Activated B cell treated with CpG ODN at 0.5 μM for 24 hours (primary cell): ENCODE measurements around the gene CEP104. TPM values are rescaled to one million over a fixed set of nuclear protein-coding genes. Genes with fewer than 3 reads are reported as not detected.

Experiments used
- ATAC-seq: fragments of 200-7000 bp; cut with Tn5 transposase; one replicate; pipeline ENCODE4 v1.10.0; 2021; ENCODE audit warnings: low read depth, mild to moderate bottlenecking, moderate library complexity
- CTCF ChIA-PET: fragments of 350-600 bp; sonication (Branson Sonifier 250); formaldehyde crosslinking; loops from one replicate; lab custom pipeline; 2021; ENCODE audit warnings: antibody characterized with exemption; lab: Charles Lee
- POLR2A ChIA-PET: fragments of 350-600 bp; sonication (Branson Sonifier 250); formaldehyde crosslinking; loops from one replicate; lab custom pipeline; 2021; ENCODE audit warnings: antibody characterized with exemption; lab: Charles Lee
- DNase-seq: peaks from one replicate; pipeline ENCODE4 v3.0.0; 2022
- H3K27ac Mint-ChIP-seq: one replicate; pipeline ENCODE4 v1.8.0; 2020; ENCODE audit warnings: mixed read lengths
- H3K27me3 Mint-ChIP-seq: one replicate; pipeline ENCODE4 v1.8.0; 2021; ENCODE audit warnings: mixed read lengths
- H3K36me3 Mint-ChIP-seq: one replicate; pipeline ENCODE4 v1.8.0; 2021; ENCODE audit warnings: low read depth, mixed read lengths
- H3K4me1 Mint-ChIP-seq: one replicate; pipeline ENCODE4 v1.8.0; 2021; ENCODE audit warnings: mixed read lengths
- H3K4me3 Mint-ChIP-seq: one replicate; pipeline ENCODE4 v1.8.0; 2020; ENCODE audit warnings: mild to moderate bottlenecking, mixed read lengths
- H3K9me3 Mint-ChIP-seq: one replicate; pipeline ENCODE4 v1.8.0; 2020; ENCODE audit warnings: mixed read lengths
- CTCF ChIP-seq: fragments of 200-600 bp; IDR thresholded peaks from one replicate; pipeline ENCODE4 v1.8.0; 2022; ENCODE audit warnings: antibody characterized with exemption, mild to moderate bottlenecking
- intact Hi-C: fragments of 100-400 bp; cut with micrococcal nuclease; formaldehyde crosslinking; loops from one replicate; pipeline ENCODE4 v1.15.1; 2024
- total RNA-seq: library from RNA; stranded (reverse); gene quantifications from 2 replicates; pipeline ENCODE4 v1.2.3, GENCODE V29; 2022

CEP104 gene
- total RNA-seq, 1 donor from 2014 or later: 45.1 TPM

- Mint-ChIP-seq H3K36me3 (peaks cover 75% of the 10 kb centered on the region), H3K27me3 (no peaks in the 10 kb centered on the region), H3K4me1 (peaks cover 6% of the 10 kb centered on the region), H3K4me3 (no peak overlapping the region), H3K27ac (no peak overlapping the region), H3K9me3 (no peaks in the 10 kb centered on the region)
- ChIA-PET CTCF (no interaction called here), POLR2A (no interaction called here)
- intact Hi-C loops: no loop called here
- ATAC-seq (no peak), DNase-seq (no peak)
- TF ChIP-seq CTCF: no peak
These were observed 28.6 kb upstream of the CEP104 start for GRCh38 chr1:3885611-3886010.

GRCh38 chr1:3884966-3885365 lies 28.0 kb upstream of the CEP104 start:
- TF ChIP-seq CTCF: no peak
- H3K4me3 Mint-ChIP-seq: no peak overlapping the region
- no peak for DNase-seq
- H3K27ac Mint-ChIP-seq: no peak overlapping the region
- intact Hi-C loops: no loop called here
- no peaks in the 10 kb centered on the region for H3K27me3 Mint-ChIP-seq
- H3K36me3 Mint-ChIP-seq: peaks cover 71% of the 10 kb centered on the region
- ChIA-PET CTCF (no interaction called here), POLR2A (no interaction called here)
- peaks cover 3% of the 10 kb centered on the region for H3K4me1 Mint-ChIP-seq
- H3K9me3 Mint-ChIP-seq: no peaks in the 10 kb centered on the region
- no peak for ATAC-seq

- H3K9me3 Mint-ChIP-seq: peaks cover 6% of the 10 kb centered on the region
- no peaks in the 10 kb centered on the region for H3K4me1 Mint-ChIP-seq
- no peaks in the 10 kb centered on the region for H3K27me3 Mint-ChIP-seq
- peaks cover 75% of the 10 kb centered on the region for H3K36me3 Mint-ChIP-seq
- no peak overlapping the region for H3K4me3 Mint-ChIP-seq
- no peak for ATAC-seq
- ChIA-PET POLR2A (no interaction called here), CTCF (no interaction called here)
- intact Hi-C loops: no loop called here
- H3K27ac Mint-ChIP-seq: no peak overlapping the region
- no peak for DNase-seq
- no peak for TF ChIP-seq CTCF
These were observed 26.3 kb upstream of the CEP104 start for GRCh38 chr1:3883194-3883925.

- ATAC-seq: no peak
- Mint-ChIP-seq H3K36me3 (peaks cover 76% of the 10 kb centered on the region), H3K27me3 (no peaks in the 10 kb centered on the region), H3K9me3 (peaks cover 6% of the 10 kb centered on the region), H3K4me1 (no peaks in the 10 kb centered on the region), H3K4me3 (no peak overlapping the region), H3K27ac (no peak overlapping the region)
- TF ChIP-seq CTCF: no peak
- intact Hi-C loops: no loop called here
- POLR2A ChIA-PET: no interaction called here
- CTCF ChIA-PET: no interaction called here
- DNase-seq: no peak
These were observed 24.1 kb upstream of the CEP104 start for GRCh38 chr1:3881193-3881480.

GRCh38 chr1:3880429-3881192 lies 23.6 kb upstream of the CEP104 start:
- DNase-seq: no peak
- no peak for TF ChIP-seq CTCF
- intact Hi-C loops: no loop called here
- Mint-ChIP-seq H3K9me3 (peaks cover 6% of the 10 kb centered on the region), H3K4me3 (no peak overlapping the region), H3K4me1 (no peaks in the 10 kb centered on the region), H3K27me3 (no peaks in the 10 kb centered on the region), H3K36me3 (peaks cover 80% of the 10 kb centered on the region), H3K27ac (no peak overlapping the region)
- CTCF ChIA-PET: no interaction called here
- no peak for ATAC-seq
- POLR2A ChIA-PET: no interaction called here
